HG02885 (cell line): ENCODE measurements around the gene ERMP1.
"Not testable (repeated sequence)": the region's sequence is repeated elsewhere in the genome, so short reads cannot be mapped to it uniquely, and the experiment has no call there.

ENCODE experiments used
- ATAC-seq: cut with Tn5 transposase; IDR thresholded peaks from one replicate; pipeline ENCODE4 v1.9.1; 2021; ENCODE audit warnings: mild to moderate bottlenecking; ENCODE audit not compliant: unreplicated experiment, poor library complexity

Gene ERMP1, protein sequence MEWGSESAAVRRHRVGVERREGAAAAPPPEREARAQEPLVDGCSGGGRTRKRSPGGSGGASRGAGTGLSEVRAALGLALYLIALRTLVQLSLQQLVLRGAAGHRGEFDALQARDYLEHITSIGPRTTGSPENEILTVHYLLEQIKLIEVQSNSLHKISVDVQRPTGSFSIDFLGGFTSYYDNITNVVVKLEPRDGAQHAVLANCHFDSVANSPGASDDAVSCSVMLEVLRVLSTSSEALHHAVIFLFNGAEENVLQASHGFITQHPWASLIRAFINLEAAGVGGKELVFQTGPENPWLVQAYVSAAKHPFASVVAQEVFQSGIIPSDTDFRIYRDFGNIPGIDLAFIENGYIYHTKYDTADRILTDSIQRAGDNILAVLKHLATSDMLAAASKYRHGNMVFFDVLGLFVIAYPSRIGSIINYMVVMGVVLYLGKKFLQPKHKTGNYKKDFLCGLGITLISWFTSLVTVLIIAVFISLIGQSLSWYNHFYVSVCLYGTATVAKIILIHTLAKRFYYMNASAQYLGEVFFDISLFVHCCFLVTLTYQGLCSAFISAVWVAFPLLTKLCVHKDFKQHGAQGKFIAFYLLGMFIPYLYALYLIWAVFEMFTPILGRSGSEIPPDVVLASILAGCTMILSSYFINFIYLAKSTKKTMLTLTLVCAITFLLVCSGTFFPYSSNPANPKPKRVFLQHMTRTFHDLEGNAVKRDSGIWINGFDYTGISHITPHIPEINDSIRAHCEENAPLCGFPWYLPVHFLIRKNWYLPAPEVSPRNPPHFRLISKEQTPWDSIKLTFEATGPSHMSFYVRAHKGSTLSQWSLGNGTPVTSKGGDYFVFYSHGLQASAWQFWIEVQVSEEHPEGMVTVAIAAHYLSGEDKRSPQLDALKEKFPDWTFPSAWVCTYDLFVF

DNA sequence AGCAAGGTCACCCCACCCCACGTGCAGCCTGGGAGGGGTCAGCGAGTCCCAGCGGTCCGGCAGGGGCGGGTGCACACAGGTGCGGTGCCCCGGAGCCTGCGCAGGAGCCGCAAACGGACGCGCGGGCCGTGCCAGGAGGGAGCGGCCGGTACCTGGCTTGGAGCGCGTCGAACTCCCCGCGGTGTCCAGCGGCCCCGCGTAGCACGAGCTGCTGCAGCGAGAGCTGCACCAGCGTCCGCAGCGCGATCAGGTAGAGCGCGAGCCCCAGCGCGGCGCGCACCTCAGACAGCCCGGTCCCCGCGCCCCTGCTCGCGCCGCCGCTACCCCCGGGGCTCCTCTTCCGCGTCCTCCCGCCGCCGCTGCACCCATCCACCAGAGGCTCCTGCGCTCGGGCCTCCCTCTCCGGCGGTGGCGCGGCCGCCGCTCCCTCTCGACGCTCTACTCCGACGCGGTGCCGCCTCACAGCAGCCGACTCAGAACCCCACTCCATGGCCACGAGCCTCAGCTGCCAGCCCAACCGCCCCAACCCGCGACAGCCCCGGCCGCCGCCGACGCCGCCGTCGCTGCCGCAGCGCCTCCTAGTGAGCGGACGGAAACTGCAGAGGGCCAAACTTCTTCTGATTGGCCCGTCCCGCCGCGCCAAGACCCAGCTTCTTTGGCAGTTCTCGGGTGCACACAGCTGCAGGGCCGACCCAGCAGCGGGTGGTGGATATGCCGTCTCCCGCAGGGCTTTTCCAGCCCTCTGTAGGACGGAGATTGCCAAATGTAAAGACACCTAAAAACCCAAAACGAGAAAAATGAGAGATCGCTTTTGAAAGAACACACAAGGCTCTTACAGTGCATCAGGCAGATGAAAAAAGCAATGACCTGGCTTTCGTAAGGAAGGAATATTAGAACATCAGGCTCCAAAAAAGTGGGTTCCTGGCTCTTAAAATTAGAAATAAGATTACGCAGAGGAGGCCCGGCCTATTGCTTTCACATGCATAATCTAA, at the start of gene ERMP1:
Gene ERMP1 (minus strand): TSS at position 580 of the 992 bp plus-strand sequence. CDS start 90 bp downstream, at position 490.
- ATAC-seq = peak; percentile 86

DNA sequence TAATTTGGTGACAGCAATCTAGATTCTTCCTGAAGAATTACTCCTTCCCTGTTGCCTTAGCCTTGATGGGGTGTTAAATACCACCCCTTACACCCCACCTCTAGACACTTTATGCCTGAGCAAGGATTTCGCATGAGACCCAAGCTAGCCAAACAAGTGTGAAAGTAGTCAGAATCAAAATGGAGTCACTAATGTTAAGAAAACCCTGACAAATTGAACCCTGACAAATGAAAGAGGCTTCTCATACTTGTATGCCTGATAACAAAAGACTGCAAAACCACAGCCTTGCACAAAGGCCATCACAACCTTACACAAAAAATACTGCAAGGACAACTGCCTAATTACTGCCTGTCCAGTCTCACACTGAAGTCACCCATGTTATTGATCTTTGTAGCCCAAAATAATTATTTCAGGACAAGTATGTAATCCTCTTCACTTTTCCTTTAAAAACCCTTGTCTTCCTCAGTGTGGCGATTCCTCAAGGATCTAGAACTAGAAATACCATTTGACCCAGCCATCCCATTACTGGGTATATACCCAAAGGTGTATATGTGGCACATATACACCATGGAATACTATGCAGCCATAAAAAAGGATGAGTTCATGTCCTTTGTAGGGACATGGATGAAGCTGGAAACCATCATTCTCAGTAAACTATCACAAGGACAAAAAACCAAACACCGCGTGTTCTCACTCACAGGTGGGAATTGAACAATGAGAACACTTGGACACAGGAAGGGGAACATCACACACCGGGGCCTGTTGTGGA, 49.5 kb upstream of the ERMP1 start:
- not testable (repeated sequence) for ATAC-seq

DNA sequence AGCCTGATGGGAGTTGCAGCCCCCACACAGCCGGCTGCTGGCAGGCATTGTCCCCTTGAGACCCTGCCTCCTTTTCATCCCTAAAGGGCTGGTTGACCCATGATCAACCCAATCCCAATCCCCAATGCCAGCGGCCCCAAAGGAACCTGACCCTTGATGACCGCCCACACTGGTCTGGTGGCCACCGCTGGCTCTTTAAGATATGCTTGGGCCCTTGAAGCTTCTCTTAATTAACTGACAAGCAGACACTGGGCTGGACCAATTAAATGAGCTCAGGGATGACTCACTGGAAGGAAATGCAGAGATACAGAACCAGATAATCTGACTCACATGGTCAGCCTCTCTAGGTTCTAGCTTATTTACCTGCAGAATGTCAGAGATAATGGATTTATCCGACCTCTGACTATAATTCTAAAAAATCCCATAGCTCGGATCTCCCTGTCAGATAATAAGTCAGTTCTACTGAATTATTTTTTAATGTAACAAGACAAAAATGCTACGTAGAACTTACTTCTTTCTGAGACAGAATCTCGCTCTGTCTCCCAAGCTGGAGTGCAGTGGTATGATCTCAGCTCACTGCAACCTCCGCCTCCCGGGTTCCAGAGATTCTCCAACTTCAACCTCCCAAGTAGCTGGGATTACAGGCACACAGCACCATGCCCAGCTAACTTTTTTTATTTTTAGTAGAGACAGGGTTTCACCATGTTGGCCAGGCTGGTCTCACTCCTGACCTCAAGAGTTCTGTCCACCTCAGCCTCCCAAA, 46.7 kb upstream of the ERMP1 start:
- ATAC-seq = no peak

DNA sequence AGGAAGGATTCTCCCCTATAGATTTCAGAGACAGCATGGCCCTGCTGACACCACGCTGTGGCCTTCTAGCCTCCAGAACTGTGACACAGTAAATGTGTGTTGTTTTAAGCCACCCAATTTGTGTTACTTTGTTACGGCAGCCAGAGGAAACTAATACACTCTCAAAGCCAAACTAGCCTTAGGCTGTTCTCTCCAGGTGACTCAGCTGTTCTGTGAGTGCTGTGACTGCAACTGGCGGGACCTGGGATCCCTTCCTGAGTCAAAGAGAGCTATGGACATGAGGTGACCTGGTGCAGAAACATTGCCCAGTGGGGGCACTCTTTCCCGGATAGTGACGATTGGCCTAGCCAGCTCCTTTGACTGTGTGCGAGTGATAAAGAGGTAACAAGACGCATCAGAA, 43.8 kb upstream of the ERMP1 start:
- no peak for ATAC-seq

DNA sequence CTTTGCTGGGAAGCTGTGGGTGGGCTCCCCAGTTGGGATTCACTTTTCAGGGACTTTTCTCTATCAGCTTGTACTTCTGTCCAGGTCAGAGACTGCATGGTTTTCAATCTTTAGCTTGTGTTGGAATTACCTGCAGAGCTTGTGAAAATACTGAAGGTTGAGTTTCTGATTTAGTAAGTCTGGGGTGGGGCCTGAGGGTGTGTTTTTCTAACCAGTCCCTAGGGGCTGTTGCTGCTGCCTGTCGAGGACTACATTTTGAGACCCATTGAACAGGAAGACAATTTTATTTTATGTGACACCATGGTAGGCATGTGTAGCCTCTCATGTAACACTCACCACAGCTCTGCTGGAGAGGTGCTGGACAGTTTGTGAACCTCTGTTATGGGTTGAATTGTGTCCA, 43.1 kb upstream of the ERMP1 start:
- peak; percentile 48 for ATAC-seq

DNA sequence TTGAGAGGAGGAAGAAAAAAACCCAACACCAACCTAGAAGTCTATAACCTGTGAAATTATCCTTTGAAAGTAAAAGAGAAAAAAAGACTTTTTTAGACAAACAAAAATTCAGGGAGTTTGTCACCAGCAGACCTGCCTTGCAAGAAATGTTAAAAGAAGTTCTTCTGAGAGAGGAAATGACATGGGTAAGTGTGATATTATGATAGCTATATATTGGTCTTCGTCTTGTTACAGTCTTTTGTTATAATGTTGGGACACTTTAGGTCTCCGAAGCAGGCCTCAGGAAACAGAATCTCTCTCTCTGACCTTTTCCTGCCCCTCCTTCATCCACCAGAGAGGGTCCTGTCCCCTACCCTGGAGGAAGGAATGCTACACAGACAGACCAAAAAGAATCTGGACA, 41.1 kb upstream of the ERMP1 start:
- ATAC-seq = no peak

DNA sequence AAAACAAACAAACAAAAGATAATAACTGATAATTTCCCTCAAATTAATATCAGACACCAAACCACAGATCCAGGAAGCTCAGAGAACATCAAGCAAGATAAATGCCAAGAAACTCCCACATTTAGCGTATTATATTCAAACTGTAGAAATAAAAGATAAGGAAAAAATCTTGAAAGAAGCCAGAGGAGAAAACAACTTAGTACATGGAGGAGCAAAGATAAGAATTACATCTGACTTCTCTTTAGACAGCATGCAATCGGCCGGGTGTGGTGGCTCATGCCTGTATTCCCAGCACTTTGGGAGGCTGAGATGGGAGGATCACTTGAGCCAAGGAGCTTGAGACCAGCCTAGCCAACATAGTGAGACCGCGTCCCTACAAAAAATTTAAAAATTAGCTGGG, 40.5 kb upstream of the ERMP1 start:
- ATAC-seq = no peak

DNA sequence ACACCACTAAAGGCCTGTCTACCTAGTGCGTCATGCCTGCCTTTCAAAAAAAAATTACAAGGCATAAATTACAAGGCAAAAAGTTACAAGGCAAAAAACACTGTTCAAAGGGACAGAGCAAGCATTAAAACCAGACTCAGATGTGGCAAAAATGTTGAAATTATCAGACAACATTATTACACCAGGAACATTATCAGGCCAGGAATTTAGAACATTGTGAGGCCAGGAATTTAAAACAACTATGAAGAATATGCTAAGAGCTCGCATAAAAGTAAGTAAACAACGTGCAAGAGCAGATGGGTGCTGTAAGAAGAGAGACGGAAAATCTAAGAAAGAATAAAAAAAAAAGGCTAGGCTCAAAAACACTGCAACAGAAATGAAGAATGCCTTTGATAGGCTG, 39.6 kb upstream of the ERMP1 start:
- no peak for ATAC-seq

DNA sequence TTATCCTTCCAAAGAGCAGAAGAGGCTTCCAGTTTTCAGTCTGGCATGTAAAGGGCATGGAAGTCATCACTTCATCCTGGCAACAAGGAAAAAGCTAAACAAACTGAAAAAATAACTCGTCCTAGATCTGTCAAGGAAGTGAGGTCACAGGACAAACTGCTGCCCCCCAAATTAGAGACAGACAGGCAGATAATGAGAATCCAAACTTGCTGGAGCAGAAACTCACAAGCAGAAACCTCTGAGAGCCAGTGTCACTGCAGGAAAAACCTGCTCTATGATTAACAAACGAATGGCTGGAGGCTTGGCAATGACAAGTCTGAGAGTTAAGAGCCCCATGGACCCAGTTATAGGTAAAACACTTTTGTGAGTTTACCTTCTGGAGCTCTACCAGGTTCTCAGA, 38.9 kb upstream of the ERMP1 start:
- no peak for ATAC-seq

DNA sequence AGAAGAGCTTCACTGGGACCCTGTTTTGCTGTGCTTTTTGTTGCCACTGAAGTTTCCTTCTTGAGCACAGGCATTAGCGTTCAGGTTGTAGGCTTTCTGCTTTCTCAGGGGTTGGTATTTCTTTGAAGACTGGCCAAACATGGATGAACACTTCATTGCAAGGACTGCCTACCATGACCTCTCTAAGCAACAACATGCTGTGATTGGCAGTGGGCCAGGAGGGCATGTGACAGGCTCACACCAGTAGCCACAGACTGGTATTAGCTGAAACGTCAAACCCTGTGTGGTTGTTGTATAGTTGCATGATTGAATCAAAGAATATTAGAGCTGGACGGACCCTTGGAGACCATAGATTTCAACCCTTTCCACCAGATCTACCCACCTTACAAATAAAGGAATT, 37.8 kb upstream of the ERMP1 start:
- no peak for ATAC-seq

DNA sequence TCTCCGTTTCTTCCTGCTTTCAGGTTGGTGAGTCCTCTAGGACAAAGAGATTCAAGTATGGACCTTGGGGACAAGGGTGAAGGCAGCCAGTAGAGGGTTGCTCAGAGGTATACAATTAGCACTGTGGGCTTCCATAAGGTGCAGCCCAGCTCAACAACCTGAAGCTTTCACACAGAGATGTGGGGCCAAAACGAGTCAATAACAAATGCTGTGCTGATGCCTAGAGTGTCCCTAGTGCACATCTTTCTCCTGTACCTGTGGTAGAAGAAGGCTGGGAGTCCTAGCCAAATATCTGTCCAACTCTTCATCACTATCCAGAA, 37.1 kb upstream of the ERMP1 start:
- ATAC-seq = no peak

DNA sequence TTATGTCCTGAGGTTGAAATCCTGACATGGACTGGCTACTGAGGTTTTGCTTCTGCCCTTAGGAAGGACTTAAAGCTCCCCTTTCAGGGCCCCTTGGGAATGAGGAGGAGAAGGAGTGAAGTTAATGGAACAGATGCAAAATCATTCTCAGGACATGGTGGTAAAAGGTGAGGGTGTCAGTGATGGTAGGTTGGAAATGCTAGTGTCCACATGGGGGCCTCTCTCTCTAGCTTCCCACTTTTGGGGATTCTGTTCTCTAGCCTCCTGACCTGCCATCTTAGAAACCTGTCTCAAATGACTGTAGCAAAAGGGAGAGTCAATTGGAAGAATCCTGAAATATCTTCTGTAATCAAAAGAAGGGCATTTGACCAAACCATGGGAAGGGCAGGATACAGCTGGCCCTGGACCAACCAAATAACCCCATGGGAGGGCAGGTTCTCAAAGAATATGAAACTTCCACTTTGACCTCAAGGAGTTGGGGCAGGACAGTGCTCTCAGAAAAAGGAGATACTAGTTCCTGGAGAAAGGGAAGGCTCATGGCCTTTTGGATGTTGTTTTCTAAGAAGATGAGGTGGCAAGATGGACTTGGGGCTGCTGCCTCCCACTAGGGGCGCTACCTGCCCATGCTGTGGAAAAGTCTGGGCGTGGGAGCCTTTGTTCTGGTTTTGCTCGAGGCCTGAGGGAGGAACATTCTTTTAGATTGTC, 36.5 kb upstream of the ERMP1 start:
- no peak for ATAC-seq

DNA sequence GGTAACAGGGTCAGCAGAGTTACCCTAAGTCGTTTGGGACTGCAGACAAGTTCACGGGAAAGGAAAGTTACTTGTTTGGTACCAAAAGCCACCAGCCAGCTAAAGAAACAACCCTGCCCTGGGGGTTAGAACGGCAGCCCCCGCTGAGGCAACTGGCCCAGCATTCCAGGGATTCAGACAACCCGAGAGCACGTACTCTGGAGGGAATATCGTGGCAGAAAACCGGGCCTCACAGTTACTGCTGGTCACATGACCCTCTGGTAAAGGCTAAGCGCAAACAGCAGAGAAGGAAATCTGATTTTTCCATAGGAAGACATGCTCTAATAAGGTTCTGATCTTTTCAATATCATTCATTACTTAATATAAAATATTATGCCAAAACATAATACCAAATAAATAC, 35.3 kb upstream of the ERMP1 start:
- ATAC-seq = no peak

DNA sequence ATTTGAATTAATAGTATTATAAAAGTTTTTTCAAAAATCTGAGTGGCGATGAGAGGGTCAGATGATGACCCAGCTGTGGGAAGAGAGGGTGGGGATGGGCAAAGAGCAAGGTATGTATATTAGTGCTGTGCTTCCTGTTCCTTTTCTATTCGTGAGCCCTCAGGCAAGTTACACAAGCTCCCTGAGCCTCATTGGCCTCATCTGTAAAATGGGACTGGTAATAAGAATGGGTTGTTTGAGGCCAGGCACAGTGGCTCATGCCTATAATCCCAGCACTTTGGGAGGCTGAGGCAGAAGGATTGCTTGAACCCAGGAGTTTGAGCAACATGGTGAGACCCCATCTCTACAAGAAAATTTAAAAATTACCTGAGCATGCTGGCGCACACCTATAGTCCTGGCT, 33.8 kb upstream of the ERMP1 start:
- no peak for ATAC-seq

DNA sequence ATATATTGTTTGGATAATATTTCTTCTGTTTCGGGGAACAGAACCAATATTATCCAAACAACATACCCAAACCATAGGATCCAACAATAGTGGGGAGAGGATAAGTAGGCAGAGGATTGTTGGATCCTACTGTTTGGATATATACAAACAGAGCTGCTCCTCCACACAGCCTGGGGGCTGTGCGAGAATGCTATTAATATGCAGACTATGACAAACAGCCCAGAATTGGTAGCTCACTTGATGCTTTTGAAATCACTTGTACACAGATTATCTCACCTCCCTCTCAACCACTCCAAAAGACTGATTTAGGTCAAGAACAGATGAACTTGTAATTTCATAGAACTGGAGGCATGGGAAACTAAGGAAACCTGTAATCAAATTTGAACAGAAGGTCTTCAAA, 33.4 kb upstream of the ERMP1 start:
- no peak for ATAC-seq

DNA sequence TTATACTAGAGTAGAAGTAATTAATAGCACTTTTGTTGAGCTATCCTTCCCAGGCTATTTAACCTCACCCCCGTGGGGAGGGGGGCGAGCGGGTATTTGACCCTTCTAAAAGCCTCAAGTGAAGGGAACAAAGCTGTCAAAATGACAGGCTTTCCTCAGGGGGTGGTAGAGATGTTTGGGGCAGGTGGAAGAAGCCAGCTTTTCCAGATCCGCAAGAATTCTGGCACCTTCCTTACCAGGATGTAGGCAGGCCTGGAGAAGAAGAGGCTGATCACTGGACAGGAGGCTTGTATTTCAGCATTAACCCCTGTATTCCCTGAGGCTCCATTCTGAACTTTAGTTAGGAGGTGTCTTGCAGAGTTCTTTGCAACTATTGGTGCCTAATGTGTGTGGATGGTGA, 31.5 kb upstream of the ERMP1 start:
- no peak for ATAC-seq

DNA sequence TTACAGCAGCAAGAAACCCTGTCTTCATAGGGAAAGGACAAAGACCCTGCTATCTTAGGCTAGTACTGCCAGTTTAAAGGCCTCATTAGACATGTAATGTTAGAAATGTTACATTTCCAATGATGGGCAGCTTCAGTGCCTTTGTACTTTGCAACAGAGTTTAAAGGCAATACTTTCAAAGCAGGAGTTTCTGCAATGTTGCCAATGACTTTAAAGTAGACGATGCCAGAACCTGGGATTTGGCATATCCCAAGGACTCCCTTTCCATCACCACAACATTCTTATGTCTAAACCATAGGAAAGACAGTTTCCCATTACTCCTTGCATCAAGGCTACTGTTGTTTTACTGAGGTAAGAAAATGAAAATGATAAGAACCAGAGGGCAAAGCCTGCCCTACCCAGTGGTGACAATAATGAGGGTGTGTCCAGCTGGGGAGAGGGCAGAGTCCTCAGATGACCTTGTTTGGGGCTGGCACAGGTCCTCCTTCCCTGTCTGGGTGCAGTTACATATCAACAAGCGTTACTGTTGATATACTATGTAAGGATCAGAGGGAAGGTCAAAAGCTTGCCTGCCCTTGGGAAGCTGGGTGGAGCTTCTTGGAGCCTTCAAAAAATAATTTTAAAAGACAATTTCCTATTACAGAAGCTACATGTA, 30.3 kb upstream of the ERMP1 start:
- no peak for ATAC-seq

DNA sequence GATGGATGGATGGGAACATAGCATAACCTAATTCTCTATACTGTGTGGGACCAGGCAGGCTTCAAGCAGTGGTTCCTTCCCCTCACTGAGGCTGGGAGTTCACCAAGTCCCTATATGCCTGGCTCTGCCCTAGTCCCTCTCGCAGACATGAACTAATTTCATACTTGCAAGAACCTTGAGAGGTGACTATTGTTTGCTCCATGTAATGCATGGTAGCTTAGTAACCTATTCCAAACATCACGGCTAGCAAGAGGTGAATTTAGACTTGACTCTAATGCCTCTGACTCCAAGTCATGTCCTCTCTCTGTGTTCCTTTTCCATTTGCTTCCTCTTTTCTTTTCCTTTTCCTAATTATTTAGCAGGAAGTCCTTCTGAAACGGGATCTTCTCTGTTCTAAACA, 25.9 kb upstream of the ERMP1 start:
- no peak for ATAC-seq
